ENCODE data around the gene FBN1.

DNA sequence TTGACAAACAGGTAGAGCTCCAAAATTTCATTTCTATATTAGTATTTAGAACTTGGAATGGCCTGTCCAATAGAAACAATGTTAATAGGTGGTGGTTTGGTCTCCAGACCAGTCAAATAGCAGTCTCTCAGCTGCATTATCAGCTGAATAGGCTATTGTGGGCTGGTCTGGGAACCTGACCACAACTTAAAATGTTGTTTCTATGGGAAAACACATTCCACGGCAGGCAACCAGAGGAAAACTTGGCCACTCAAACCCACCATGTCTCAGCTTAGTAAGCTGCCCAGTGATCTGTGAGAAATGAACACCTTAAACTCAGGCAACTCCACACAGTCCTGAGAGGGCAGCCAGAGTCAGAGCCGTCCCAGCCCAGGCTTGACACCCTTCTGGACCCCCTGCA lies 20.4 kb downstream of the FBN1 start:
- TF ChIP-seq, protein P1, sequence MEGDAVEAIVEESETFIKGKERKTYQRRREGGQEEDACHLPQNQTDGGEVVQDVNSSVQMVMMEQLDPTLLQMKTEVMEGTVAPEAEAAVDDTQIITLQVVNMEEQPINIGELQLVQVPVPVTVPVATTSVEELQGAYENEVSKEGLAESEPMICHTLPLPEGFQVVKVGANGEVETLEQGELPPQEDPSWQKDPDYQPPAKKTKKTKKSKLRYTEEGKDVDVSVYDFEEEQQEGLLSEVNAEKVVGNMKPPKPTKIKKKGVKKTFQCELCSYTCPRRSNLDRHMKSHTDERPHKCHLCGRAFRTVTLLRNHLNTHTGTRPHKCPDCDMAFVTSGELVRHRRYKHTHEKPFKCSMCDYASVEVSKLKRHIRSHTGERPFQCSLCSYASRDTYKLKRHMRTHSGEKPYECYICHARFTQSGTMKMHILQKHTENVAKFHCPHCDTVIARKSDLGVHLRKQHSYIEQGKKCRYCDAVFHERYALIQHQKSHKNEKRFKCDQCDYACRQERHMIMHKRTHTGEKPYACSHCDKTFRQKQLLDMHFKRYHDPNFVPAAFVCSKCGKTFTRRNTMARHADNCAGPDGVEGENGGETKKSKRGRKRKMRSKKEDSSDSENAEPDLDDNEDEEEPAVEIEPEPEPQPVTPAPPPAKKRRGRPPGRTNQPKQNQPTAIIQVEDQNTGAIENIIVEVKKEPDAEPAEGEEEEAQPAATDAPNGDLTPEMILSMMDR (IDR thresholded peaks at IDR 0.05), result no peak
- no peak for TF ChIP-seq POLR2AphosphoS5 (IDR thresholded peaks at IDR 0.05)
